ENCODE results near the gene MOSPD3.
"Not testable (repeated sequence)": the region's sequence is repeated elsewhere in the genome, so short reads cannot be mapped to it uniquely, and the experiment has no call there.

Gene MOSPD3

GRCh38 chr7:100623951-100624824, 11.8 kb downstream of the MOSPD3 start:
- FAIRE-seq = no peak

GRCh38 chr7:100626055-100626454, 13.7 kb downstream of the MOSPD3 start:
- no peak for DNase-seq (ENCODE audit: low spot score)
- no peak for FAIRE-seq

More at GRCh38 chr7:100623951-100624824, 11.8 kb downstream of the MOSPD3 start:
- no peak for DNase-seq (ENCODE audit: low spot score)

- DNase-seq (ENCODE audit: low spot score) = peak; percentile 25
- FAIRE-seq = no peak
Measured at GRCh38 chr7:100626530-100627237, 14.3 kb downstream of the MOSPD3 start.

GRCh38 chr7:100627238-100627549, 14.9 kb downstream of the MOSPD3 start:
- FAIRE-seq (no peak), DNase-seq (ENCODE audit: low spot score) (no peak)

GRCh38 chr7:100629117-100629716, 16.9 kb downstream of the MOSPD3 start:
- FAIRE-seq (no peak), DNase-seq (ENCODE audit: low spot score) (no peak)

- FAIRE-seq (no peak), DNase-seq (ENCODE audit: low spot score) (no peak)
Measured at GRCh38 chr7:100630066-100630465, 17.7 kb downstream of the MOSPD3 start.

GRCh38 chr7:100632951-100633717, 20.8 kb downstream of the MOSPD3 start:
- no peak for DNase-seq (ENCODE audit: low spot score)
- no peak for FAIRE-seq

GRCh38 chr7:100639995-100640516, 27.7 kb downstream of the MOSPD3 start:
- FAIRE-seq = no peak

GRCh38 chr7:100640517-100641440, 28.4 kb downstream of the MOSPD3 start:
- DNase-seq (ENCODE audit: low spot score) (no peak), FAIRE-seq (no peak)

More at GRCh38 chr7:100639995-100640516, 27.7 kb downstream of the MOSPD3 start:
- no peak for DNase-seq (ENCODE audit: low spot score)

GRCh38 chr7:100641463-100641859, 29.1 kb downstream of the MOSPD3 start, which contains the start of gene TFR2:
Gene TFR2, minus strand, starts transcription at chr7:100641552. Its CDS starts 43 bp downstream, at chr7:100641509.
- FAIRE-seq = no peak
- DNase-seq (ENCODE audit: low spot score) = no peak

GRCh38 chr7:100641860-100642533, 29.7 kb downstream of the MOSPD3 start:
- no peak for FAIRE-seq
- no peak for DNase-seq (ENCODE audit: low spot score)

GRCh38 chr7:100642534-100642907, 30.2 kb downstream of the MOSPD3 start:
- no peak for FAIRE-seq
- no peak for DNase-seq (ENCODE audit: low spot score)

GRCh38 chr7:100649826-100650565, 37.7 kb downstream of the MOSPD3 start:
- DNase-seq (ENCODE audit: low spot score) = no peak
- FAIRE-seq = no peak

- DNase-seq (ENCODE audit: low spot score) = no peak
- no peak for FAIRE-seq
Measured at GRCh38 chr7:100654908-100655831, 42.8 kb downstream of the MOSPD3 start.

GRCh38 chr7:100655908-100656674, 43.8 kb downstream of the MOSPD3 start, which contains the start of gene ACTL6B:
Gene ACTL6B, minus strand, starts transcription at chr7:100656448. Its CDS starts 94 bp downstream, at chr7:100656354.
- no peak for DNase-seq (ENCODE audit: low spot score)
- FAIRE-seq = no peak

GRCh38 chr7:100662194-100662776, 49.9 kb downstream of the MOSPD3 start:
- FAIRE-seq = not testable (repeated sequence)

More at GRCh38 chr7:100662194-100662776, 49.9 kb downstream of the MOSPD3 start:
- not testable (repeated sequence) for DNase-seq (ENCODE audit: low spot score)

Measured in RCC 7860 (cell line).